A549 (cell line): ENCODE measurements around the gene AFF1. TPM values are rescaled to one million over a fixed set of nuclear protein-coding genes. Genes with fewer than 3 reads are reported as not detected.

Experiments
- ATAC-seq, 2 experiments: fragments of 200-7000 bp in 1 of 2; fragments of >200 bp in 1 of 2; cut with Nextera tagmentation in 1 of 2; cut with Tn5 transposase in 1 of 2; 3 replicates each; pipeline versions ENCODE4 v1.8.0 to v1.9.1; 2018 to 2020; ENCODE audit warnings: mild to moderate bottlenecking in 1 of 2, moderate library complexity in 1 of 2
- CTCF ChIA-PET: fragments of 300-600 bp; sonication (Branson Sonifier 250); formaldehyde crosslinking; extraction: SDS; loops from one replicate; lab custom pipeline; 2021; ENCODE audit warnings: antibody characterized with exemption, inconsistent platforms; lab: Yijun Ruan, JAX
- POLR2A ChIA-PET: fragments of 350-600 bp; formaldehyde crosslinking; extraction: SDS; loops from one replicate; lab custom pipeline; 2021; ENCODE audit warnings: antibody characterized with exemption, inconsistent platforms; lab: Yijun Ruan, JAX
- DNase-seq, 2 experiments: peaks; one replicate each; pipeline versions ENCODE4 v3.0.0 to v3.0.0-alpha.2; 2011 to 2016; ENCODE audit warnings: low read depth in 1 of 2, low spot score in 1 of 2
- FAIRE-seq: peaks from 2 replicates; lab custom pipeline; 2011; peaks lifted over from hg19 to GRCh38; lab: Jason Lieb, UNC
- H3K27ac ChIP-seq, 2 experiments: fragments of >200 bp; sonication (Bioruptor Twin); formaldehyde crosslinking; 3 replicates each; pipeline ENCODE4 v1.5.1; 2016 to 2017
- H3K4me1 ChIP-seq: fragments of >200 bp; sonication (Bioruptor Twin); formaldehyde crosslinking; 3 replicates; pipeline ENCODE4 v1.6.1; 2016
- H3K4me2 ChIP-seq: fragments of >200 bp; sonication (Bioruptor Twin); formaldehyde crosslinking; 3 replicates; pipeline ENCODE4 v1.6.1; 2016
- H3K4me3 ChIP-seq: fragments of >200 bp; sonication (Bioruptor Twin); formaldehyde crosslinking; 3 replicates; pipeline ENCODE4 v1.5.1; 2016
- H3K9me3 ChIP-seq: fragments of >200 bp; sonication (Bioruptor Twin); formaldehyde crosslinking; 3 replicates; pipeline ENCODE4 v1.6.1; 2016
- EHF ChIP-seq: fragments of 250-450 bp; sonication (Bioruptor Pico); IDR thresholded peaks from 2 replicates; pipeline ENCODE4 v1.5.0; 2020; ENCODE audit warnings: mild to moderate bottlenecking
- EHMT2 ChIP-seq: fragments of 200-600 bp; sonication (generic); IDR thresholded peaks from 2 replicates; pipeline ENCODE4 v1.6.1; 2016; ENCODE audit warnings: antibody characterized with exemption, low read depth, mild to moderate bottlenecking, moderate library complexity
- HDAC2 ChIP-seq: fragments of 200-600 bp; sonication (generic); IDR thresholded peaks from 2 replicates; pipeline ENCODE4 v1.6.1; 2016
- JUN ChIP-seq, 2 experiments: fragments of >200 bp; sonication (Bioruptor Twin); formaldehyde crosslinking; IDR thresholded peaks; 2 replicates in 1 of 2; 3 replicates in 1 of 2; pipeline ENCODE4 v1.6.1; 2016 to 2017
- KDM1A ChIP-seq: fragments of 200-600 bp; sonication (generic); IDR thresholded peaks from 2 replicates; pipeline ENCODE4 v1.6.1; 2016; ENCODE audit warnings: low read depth, mild to moderate bottlenecking
- KDM5A ChIP-seq: fragments of 200-600 bp; sonication (generic); IDR thresholded peaks from 2 replicates; pipeline ENCODE4 v1.6.1; 2016; ENCODE audit warnings: antibody characterized with exemption, mild to moderate bottlenecking
- PHF8 ChIP-seq: fragments of 200-600 bp; sonication (generic); IDR thresholded peaks from 2 replicates; pipeline ENCODE4 v1.6.1; 2016; ENCODE audit warnings: low read depth, mild to moderate bottlenecking, antibody characterized with exemption, moderate library complexity, borderline replicate concordance
- RCOR1 ChIP-seq: fragments of 150-350 bp; IDR thresholded peaks from 2 replicates; pipeline ENCODE4 v1.6.1; 2014; ENCODE audit warnings: antibody characterized with exemption, low read length, low read depth
- RFX5 ChIP-seq: fragments of 450-650 bp; IDR thresholded peaks from 2 replicates; pipeline ENCODE4 v1.7.1; 2014; ENCODE audit warnings: antibody characterized with exemption, mild to moderate bottlenecking, moderate library complexity
- SMC3 ChIP-seq: fragments of >200 bp; sonication (Bioruptor Twin); formaldehyde crosslinking; IDR thresholded peaks from 3 replicates; pipeline ENCODE4 v1.6.1; 2018; ENCODE audit warnings: inconsistent platforms
- SREBF2 ChIP-seq: fragments of 450-650 bp; IDR thresholded peaks from 2 replicates; pipeline ENCODE4 v1.6.1; 2014; ENCODE audit warnings: mild to moderate bottlenecking, moderate library complexity
- TFCP2L1 ChIP-seq: fragments of 250-450 bp; sonication (Bioruptor Pico); IDR thresholded peaks from 2 replicates; pipeline ENCODE4 v1.5.0; 2021; ENCODE audit warnings: mild to moderate bottlenecking
- WGBS: methylation state at CpG from one replicate; pipeline ENCODE4 v1.1.6; 2017; ENCODE audit errors: missing lambda C conversion rate; 5-methylcytosine and 5-hydroxymethylcytosine counted together
- polyA plus RNA-seq, 4 experiments: library from polyadenylated mRNA; depleted of rRNA in 3 of 4; stranded (reverse); fragments of >200 nt; fragmentation: RNase III in 1 of 4; extraction: RNeasy Plus Mini Kit Qiagen cat#74134 plus additional on column Dnase treatment in 1 of 4; gene quantifications; 2 replicates in 3 of 4; 3 replicates in 1 of 4; pipeline ENCODE4 v1.2.3, GENCODE V29; 2011 to 2017
- TF ChIP-seq, protein P1 (sequence below): fragments of 250-450 bp; sonication (Bioruptor Pico); IDR thresholded peaks from 2 replicates; pipeline ENCODE4 v1.5.0; 2021; ENCODE audit warnings: mild to moderate bottlenecking, moderate library complexity, borderline replicate concordance
- TF ChIP-seq, protein P2 (sequence below): fragments of 200-600 bp; sonication (generic); IDR thresholded peaks from 2 replicates; pipeline ENCODE4 v1.6.1; 2016; ENCODE audit warnings: antibody characterized with exemption, mild to moderate bottlenecking, moderate library complexity
- TF ChIP-seq, protein P3 (sequence below): fragments of 250-450 bp; sonication (Bioruptor Pico); IDR thresholded peaks from 2 replicates; pipeline ENCODE4 v1.5.0; 2020; ENCODE audit warnings: low read depth, mild to moderate bottlenecking, moderate library complexity
- TF ChIP-seq, protein P4 (sequence below): IDR thresholded peaks from 2 replicates; pipeline ENCODE4 v1.6.1; 2012
- TF ChIP-seq, protein P5 (sequence below): IDR thresholded peaks from 2 replicates; pipeline ENCODE4 v1.6.1; 2012
- TF ChIP-seq, protein P6 (sequence below): fragments of 450-650 bp; IDR thresholded peaks from 2 replicates; pipeline ENCODE4 v1.6.1; 2014; ENCODE audit warnings: antibody characterized with exemption

Gene AFF1
- polyA plus RNA-seq, 2 of the 4 experiments (the other 2 are of a cell fraction) = 13.7 to 15.4 TPM

DNA sequence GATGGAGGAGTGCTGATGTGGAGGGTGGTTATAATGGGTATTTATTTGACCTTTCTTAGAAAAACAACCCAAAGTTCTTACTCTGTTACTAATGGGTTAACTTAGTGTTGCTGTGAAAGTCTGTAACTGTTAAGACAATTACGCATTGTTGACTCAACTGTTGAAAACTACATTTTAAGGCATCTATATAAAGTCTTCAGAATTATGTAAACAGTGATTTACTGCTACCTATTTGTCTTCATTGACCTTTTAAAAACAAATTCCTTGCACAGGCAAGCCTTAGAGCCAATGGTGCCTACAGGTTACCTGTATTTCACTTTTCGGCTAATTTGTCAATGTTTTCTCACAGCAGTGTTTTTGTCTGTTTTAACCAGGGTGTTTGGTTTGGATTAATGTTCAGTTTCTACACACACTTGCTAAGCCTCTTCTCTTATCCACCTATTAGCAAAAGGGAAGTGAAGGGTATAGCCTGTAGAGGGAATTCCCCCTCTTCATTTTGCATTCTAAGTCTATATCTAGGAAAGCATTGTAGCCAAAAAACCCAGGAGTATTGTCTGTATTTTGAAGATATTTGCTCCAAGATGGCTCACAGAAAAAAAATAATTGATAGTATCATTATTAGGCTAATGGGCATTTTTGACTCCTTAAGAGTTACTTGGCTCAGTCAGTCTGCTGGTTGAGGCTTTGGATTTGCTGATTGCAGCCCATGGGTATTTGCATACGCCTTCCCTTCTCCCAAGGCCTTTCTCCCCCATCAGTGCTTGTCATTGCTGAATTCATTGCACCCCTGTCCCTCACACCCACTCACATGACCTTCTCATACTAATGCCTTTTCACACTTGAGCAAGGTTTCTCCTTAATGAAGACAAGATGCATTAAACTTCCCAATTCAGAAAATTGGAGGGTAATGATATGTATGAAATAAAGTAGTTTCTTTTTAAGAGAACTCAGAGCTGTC, 30.5 kb downstream of the AFF1 start:
- Histone ChIP-seq H3K4me1 (peaks cover 60% of the 10 kb centered on the region), H3K4me3 (no peak overlapping the region), H3K4me2 (peak overlapping the region; percentile 21; the same call in 1 of the 3 replicates), H3K9me3 (no peaks in the 10 kb centered on the region)
- no peak for DNase-seq
- POLR2A ChIA-PET = no interaction called here
- TF ChIP-seq HDAC2 = no peak
- no peak for TF ChIP-seq KDM1A
- TF ChIP-seq JUN (IDR thresholded peaks at IDR 0.05) = no peak
- no peak for TF ChIP-seq KDM5A
- no peak for TF ChIP-seq TFCP2L1 (CRISPR knock-in tag)
- TF ChIP-seq EHF (CRISPR knock-in tag) = no peak
- no peak for TF ChIP-seq PHF8
- TF ChIP-seq RCOR1 = no peak
- TF ChIP-seq RFX5 = no peak
- TF ChIP-seq, protein P1, sequence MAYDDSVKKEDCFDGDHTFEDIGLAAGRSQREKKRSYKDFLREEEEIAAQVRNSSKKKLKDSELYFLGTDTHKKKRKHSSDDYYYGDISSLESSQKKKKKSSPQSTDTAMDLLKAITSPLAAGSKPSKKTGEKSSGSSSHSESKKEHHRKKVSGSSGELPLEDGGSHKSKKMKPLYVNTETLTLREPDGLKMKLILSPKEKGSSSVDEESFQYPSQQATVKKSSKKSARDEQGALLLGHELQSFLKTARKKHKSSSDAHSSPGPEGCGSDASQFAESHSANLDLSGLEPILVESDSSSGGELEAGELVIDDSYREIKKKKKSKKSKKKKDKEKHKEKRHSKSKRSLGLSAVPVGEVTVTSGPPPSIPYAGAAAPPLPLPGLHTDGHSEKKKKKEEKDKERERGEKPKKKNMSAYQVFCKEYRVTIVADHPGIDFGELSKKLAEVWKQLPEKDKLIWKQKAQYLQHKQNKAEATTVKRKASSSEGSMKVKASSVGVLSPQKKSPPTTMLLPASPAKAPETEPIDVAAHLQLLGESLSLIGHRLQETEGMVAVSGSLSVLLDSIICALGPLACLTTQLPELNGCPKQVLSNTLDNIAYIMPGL (CRISPR knock-in tag) = no peak
- TF ChIP-seq, protein P2, sequence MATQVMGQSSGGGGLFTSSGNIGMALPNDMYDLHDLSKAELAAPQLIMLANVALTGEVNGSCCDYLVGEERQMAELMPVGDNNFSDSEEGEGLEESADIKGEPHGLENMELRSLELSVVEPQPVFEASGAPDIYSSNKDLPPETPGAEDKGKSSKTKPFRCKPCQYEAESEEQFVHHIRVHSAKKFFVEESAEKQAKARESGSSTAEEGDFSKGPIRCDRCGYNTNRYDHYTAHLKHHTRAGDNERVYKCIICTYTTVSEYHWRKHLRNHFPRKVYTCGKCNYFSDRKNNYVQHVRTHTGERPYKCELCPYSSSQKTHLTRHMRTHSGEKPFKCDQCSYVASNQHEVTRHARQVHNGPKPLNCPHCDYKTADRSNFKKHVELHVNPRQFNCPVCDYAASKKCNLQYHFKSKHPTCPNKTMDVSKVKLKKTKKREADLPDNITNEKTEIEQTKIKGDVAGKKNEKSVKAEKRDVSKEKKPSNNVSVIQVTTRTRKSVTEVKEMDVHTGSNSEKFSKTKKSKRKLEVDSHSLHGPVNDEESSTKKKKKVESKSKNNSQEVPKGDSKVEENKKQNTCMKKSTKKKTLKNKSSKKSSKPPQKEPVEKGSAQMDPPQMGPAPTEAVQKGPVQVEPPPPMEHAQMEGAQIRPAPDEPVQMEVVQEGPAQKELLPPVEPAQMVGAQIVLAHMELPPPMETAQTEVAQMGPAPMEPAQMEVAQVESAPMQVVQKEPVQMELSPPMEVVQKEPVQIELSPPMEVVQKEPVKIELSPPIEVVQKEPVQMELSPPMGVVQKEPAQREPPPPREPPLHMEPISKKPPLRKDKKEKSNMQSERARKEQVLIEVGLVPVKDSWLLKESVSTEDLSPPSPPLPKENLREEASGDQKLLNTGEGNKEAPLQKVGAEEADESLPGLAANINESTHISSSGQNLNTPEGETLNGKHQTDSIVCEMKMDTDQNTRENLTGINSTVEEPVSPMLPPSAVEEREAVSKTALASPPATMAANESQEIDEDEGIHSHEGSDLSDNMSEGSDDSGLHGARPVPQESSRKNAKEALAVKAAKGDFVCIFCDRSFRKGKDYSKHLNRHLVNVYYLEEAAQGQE = no peak
- TF ChIP-seq, protein P3, sequence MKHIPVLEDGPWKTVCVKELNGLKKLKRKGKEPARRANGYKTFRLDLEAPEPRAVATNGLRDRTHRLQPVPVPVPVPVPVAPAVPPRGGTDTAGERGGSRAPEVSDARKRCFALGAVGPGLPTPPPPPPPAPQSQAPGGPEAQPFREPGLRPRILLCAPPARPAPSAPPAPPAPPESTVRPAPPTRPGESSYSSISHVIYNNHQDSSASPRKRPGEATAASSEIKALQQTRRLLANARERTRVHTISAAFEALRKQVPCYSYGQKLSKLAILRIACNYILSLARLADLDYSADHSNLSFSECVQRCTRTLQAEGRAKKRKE (CRISPR knock-in tag) = no peak
- TF ChIP-seq, protein P4, sequence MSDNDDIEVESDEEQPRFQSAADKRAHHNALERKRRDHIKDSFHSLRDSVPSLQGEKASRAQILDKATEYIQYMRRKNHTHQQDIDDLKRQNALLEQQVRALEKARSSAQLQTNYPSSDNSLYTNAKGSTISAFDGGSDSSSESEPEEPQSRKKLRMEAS = no peak
- TF ChIP-seq, protein P5, sequence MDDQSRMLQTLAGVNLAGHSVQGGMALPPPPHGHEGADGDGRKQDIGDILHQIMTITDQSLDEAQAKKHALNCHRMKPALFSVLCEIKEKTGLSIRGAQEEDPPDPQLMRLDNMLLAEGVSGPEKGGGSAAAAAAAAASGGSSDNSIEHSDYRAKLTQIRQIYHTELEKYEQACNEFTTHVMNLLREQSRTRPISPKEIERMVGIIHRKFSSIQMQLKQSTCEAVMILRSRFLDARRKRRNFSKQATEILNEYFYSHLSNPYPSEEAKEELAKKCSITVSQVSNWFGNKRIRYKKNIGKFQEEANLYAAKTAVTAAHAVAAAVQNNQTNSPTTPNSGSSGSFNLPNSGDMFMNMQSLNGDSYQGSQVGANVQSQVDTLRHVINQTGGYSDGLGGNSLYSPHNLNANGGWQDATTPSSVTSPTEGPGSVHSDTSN = no peak
- TF ChIP-seq SREBF2 = no peak
- TF ChIP-seq, protein P6, sequence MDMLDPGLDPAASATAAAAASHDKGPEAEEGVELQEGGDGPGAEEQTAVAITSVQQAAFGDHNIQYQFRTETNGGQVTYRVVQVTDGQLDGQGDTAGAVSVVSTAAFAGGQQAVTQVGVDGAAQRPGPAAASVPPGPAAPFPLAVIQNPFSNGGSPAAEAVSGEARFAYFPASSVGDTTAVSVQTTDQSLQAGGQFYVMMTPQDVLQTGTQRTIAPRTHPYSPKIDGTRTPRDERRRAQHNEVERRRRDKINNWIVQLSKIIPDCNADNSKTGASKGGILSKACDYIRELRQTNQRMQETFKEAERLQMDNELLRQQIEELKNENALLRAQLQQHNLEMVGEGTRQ = no peak
- no peak for TF ChIP-seq SMC3
- no peak for TF ChIP-seq EHMT2
- TF ChIP-seq, all 56 proteins: peak for 0
- FAIRE-seq (no peak), ATAC-seq (no peak)
- WGBS = 81% methylated on average over 3 of the region's 3 CpGs
- CTCF ChIA-PET = interaction anchor here (0.6 kb wide), 1 partner anchor 23 kb away, joined by 3 read pairs; no protein-coding TSS in a partner anchor
- peak overlapping the region in 1 of 2 experiments; percentile 52; a peak in 2 of 6 replicates for H3K27ac ChIP-seq
